PFSK-1 (cell line): ENCODE measurements around the gene FARS2.

ENCODE experiments used
- POLR2AphosphoS5 ChIP-seq: IDR thresholded peaks from 2 replicates; pipeline ENCODE4 v1.6.1; 2012; ENCODE audit warnings: low read depth, mild to moderate bottlenecking, control low read depth, low read length, moderate library complexity
- REST ChIP-seq, 2 experiments: IDR thresholded peaks; 2 replicates each; pipeline versions ENCODE4 v1.6.1 to v1.8.0; 2011 to 2012; ENCODE audit warnings: low read depth in 2 of 2, low read length in 2 of 2, control low read depth in 1 of 2, inconsistent platforms in 1 of 2, mild to moderate bottlenecking in 1 of 2, moderate library complexity in 1 of 2; ENCODE audit not compliant: insufficient read depth in 1 of 2
- SIN3A ChIP-seq: IDR thresholded peaks from 2 replicates; pipeline ENCODE4 v1.6.1; 2012; ENCODE audit warnings: mild to moderate bottlenecking, low read length, moderate library complexity, borderline replicate concordance; ENCODE audit not compliant: insufficient read depth
- TAF1 ChIP-seq: IDR thresholded peaks from 2 replicates; pipeline ENCODE4 v1.6.1; 2012; ENCODE audit warnings: low read length, control low read depth, borderline replicate concordance; ENCODE audit not compliant: insufficient read depth

- no peak for TF ChIP-seq POLR2AphosphoS5
- TF ChIP-seq TAF1: no peak
- TF ChIP-seq REST (IDR thresholded peaks at IDR 0.05; ENCODE audit: insufficient read depth in 1 of 2, low read depth in 2 of 2, low read length in 2 of 2): no peak
- TF ChIP-seq SIN3A: no peak
These were observed 138.1 kb downstream of the FARS2 start for GRCh38 chr6:5399391-5399790.
